HG02623 (cell line): ENCODE measurements around the gene IWS1.

Source experiments
- ATAC-seq: cut with Tn5 transposase; IDR thresholded peaks from one replicate; pipeline ENCODE4 v1.9.1; 2021; ENCODE audit warnings: moderate library complexity; ENCODE audit not compliant: unreplicated experiment

Gene IWS1

DNA sequence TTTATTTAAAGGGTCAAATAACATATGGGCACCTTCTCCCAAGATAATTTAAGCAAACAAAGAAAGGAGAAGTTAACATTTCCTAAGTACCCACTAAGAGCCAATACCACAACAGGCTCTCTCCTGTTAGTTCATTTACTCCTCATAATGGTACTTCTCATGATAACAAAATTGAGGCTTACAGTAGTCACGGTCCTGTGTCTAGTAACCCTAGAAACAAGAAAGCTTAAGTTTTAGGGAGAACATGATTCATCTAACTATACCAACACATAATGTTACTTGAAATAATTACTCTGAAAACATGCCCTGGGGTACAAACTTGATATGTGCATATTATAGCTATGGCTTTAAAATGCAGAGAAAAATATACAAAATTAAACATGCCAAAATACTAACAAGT is 19.8 kb downstream of the IWS1 start:
- no peak for ATAC-seq

DNA sequence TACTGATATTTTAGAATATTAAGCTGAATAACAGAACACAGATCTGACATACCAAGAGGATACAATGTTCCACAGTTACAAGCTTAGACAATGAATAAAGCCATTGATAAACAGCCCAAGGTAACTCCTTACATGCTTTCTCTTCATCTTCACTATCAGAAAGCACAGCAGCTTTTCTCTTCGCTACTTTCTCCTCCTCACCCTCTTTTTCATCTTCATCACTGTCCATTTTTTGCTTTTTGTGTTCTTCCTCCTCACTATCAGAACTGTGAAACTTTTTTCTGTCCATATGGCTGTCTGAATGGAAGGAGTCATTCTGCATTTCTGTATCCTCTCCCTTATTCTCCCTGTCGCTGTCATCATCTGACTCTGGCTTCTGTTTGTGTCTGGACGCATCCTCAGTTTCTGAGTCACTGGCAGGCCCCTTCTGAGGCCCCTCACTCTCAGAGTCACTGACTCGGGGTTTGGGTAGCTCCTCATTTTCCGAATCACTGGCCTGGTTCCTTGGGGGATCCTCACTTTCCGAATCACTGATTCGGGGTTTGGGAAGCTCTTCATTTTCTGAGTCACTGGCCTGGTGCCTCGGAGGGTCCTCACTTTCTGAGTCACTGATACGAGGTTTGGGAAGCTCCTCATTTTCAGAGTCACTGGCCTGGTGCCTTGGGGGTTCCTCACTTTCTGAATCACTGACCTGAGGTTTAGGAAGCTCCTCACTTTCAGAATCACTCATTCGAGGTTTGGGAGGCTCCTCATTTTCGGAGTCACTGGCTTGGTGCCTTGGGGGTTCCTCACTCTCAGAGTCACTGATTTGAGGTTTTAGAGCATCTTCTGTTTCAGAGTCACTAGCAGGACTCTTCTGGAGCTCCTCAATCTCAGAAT is 21.5 kb downstream of the IWS1 start:
- ATAC-seq, result no peak

DNA sequence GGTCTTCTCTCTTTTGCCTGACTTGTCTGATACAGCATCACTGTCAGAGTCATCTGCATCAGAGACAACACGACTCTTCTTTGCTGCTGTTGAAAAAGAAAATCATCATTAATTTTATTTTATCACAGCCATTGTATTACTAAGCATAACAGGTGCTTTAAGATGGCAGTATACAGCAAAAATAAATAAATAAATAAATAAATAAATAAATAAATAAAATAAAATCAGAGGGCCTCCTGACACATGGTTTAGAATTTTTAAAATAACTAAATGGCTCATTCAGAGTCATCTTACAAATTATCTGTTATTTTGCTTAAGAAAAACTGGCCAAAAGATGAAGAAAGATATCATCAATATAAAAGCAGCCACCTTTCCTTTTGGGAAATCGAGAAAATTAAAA is 22.8 kb downstream of the IWS1 start:
- no peak for ATAC-seq

- no peak for ATAC-seq
Observed at GRCh38 chr2:127498386-127498785, 27.9 kb downstream of the IWS1 start.

DNA sequence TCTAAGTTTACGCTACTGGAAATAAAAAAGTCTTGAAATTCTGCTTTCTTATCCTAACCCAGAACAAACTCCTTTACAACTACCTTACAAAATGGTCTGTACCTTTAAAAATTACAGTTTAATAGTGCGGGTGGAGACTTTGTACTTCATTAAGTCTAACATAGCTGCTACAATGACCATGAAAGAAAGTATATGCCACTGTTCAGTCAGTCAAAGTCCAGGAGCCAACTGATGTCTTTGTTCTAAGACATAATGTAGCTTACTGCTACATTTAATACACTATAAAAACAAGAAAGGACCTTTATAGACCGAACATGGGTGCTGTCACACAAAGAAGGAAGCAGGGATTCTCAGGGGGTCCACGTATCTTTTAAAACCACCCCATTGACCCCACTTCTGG is 36.0 kb downstream of the IWS1 start:
- ATAC-seq, result no peak

DNA sequence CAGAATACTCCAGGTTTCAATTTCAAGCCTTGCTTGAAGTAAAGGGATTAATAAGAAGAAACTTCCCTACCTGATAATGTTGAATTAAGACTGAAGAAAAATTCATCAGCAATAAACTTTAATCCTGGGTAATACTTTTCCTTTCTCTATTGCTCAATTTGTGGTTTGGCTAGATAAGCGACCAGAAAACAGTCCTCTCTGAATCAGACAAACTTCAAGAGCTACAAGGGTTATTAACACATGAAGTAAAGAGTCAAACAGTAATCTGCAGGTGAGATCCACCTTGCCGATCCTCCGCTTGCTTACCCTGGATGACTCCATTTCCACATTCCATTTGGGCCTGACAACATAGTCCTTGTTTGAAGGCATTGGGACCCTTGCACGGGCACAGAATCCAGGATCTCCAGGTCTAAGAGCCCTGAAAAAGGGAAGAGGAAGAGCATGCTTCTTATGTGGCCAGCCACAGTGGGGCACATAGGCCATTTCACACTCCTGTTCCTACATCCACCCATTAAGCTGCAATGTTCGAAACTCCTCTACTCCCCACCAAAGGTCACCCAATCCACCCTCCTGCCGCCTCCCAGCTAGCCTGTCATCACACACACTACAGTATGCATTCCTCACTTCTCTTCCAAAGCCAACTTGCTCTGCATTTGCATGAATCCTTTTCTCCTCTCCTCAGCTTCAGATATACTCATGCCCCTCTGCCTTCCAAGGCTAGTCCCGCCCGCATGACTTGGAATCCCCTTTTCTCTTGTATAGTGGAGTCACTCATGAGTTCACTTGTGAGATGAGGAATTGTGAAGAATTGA is 39.8 kb downstream of the IWS1 start:
- ATAC-seq, result no peak

- ATAC-seq, result no peak
Observed at GRCh38 chr2:127485694-127486071, 40.6 kb downstream of the IWS1 start.

GRCh38 chr2:127485051-127485693 is 41.1 kb downstream of the IWS1 start:
- ATAC-seq, result no peak

- ATAC-seq, result no peak
Observed at GRCh38 chr2:127482031-127482430, 44.3 kb downstream of the IWS1 start.

- no peak for ATAC-seq
Observed at GRCh38 chr2:127479866-127480743, 46.2 kb downstream of the IWS1 start.

DNA sequence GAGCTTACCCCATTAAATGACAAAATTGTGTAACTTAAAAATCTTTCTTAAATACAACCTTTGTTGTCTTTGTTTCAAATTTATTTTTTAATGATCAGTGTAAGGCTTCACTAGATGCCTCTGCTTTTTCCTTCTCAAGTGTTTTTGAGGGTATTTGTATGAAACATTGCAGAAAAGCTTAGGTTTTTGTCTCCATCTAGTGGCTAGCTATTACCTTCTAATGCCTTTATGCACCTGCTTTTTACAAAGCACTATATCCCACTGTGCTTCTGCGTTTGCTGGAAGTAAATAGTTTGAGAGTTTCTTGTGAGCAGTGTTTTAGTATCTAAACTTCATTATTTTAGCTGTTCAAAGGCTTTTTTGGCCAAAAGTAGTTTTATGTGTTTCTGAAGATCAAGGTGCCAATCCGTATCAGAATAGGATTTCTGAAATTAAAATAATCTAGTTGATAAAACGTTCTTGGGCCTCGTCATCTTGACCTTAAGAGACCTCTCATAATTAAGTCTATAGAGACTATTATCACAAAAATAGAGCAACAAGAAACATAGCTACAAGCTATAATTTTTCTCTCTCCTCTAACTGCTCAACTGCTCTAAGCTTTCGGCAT is 47.0 kb downstream of the IWS1 start:
- ATAC-seq, result no peak

DNA sequence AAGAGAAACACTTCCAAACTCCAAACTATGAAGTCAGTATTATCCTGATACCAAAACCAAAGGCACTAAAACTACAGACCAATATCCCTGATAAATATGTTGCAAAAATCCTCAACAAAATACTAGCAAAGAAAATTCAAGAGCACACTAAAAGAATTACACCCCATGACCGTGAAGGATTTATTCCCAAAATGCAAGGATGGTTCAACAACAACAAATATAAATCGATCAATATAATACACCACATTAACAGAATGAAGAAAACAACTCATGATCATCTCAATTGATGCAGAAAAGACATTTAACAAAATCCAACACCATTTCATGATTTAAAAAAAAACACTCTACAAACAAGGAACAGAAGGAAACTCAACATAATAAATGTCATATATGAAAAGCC is 50.5 kb downstream of the IWS1 start:
- no peak for ATAC-seq

- no peak for ATAC-seq
Observed at GRCh38 chr2:127472268-127472667, 54.0 kb downstream of the IWS1 start.

DNA sequence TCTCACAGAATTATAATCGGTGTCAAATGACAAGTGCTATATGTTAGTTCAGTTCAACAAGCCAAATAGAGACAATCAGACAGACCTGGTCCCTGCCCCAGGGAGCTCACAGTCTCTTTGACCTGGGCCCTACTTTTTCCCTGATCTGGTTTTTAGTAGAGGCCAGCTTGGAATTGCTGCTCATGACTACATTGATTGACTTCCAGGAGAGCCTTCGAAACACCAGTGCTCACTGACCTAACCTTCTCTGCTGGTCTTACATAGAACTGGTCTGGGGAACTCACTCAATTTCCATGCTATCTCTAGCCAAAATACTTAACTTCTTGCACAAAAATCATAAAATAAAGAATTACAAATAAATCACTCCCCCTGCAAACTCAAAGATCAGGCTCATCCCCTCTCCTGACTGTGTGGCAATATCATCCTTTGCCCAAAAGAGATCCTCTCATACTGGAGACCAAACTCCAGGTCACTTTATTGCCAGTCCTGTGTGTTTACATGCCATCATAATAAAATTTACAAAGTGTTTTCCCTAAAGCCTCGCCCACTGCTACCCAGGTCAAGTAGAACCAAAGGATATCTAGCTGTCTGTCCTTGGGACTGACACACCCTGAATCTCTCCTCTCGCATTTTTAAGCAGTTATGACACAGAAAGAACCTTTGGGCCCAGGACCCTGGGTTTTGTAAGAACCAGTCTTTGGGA is 54.9 kb downstream of the IWS1 start:
- ATAC-seq, result no peak

DNA sequence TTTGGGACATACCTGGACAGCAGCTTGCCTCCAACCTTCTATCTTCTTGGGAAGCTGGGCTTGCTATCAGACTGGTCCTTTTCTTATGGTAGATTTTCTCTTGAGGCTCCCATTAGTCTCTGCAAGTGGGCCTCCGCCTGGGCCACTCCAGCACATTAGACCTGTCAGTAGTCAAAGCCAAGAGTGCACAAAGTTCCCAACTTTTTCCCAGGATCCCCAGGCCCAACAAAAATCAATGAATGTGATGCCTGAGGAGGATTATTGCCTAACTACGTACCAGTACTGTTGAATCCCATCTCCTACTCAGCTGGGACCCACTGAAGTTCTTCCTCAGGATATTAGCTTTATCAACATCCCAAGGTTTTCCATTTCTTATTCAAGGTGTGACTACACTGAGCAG is 56.3 kb downstream of the IWS1 start:
- ATAC-seq, result no peak

GRCh38 chr2:127469051-127469450 is 57.2 kb downstream of the IWS1 start:
- no peak for ATAC-seq

DNA sequence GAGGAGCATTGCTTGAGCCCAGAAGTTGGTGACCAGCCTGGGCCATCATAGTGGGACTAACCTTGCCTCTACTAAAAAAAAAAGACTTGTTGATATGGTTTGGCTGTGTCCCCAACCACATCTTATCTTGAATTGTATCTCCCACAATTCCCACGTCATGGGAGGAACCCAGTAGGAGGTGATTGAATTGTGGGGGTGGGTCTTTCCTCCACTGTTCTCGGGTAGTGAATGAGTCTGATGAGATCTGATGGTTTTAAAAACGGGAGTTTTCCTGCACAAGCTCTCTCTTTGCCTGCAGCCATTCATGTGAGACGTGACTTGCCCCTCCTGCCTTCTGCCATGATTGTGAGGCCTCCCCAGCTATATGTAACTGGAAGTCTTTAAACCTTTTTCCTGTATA is 61.0 kb downstream of the IWS1 start:
- ATAC-seq, result no peak

DNA sequence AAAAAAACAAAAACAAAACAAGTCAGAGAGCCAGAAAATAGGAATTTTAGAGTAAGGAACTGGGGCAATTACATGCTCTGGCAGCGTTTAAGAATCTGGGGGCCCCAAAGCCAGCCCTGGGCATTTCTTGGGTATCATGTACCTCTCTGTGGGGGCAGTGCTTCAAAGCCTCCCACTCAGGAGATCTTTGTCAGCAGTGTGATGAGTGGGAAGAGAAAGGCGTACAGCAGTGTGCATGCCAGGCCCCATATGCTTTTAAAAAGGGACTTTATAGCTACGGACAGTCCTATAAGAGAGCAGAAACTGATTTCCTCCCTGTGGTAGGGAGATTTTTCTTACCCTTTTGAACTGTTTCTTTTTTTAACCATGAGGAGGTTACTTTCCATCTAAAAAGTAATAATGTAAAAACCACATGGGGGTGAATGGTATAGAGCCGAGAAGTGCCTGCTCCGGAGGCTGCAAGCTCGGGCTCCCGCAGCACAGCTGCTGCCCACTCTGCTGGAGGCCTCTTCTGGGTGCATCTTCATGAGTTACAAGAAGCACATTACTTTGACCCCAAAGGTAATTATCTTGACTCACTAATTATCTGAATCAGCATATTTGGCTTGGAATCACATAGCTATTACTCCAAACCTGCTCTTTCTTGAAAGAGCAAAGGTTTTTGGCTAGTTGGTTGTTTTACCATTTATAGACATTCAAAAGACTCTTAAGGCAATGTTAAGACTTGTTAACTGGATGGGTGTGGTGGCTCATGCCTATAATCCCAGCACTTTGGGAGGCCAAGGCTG is 61.6 kb downstream of the IWS1 start:
- no peak for ATAC-seq
